ENCODE data around the gene LRP1B. TPM values are rescaled to one million over a fixed set of nuclear protein-coding genes. Genes with fewer than 3 reads are reported as not detected.

Gene LRP1B
- not detected for total RNA-seq

- POLR2A ChIA-PET, result no interaction called here
- CTCF ChIA-PET, result no interaction called here
These were observed at the start of gene LRP1B for GRCh38 chr2:142131010-142131669. TSS of gene LRP1B (minus strand) at chr2:142131016. CDS start at chr2:142130729, 287 bp downstream.

- POLR2A ChIA-PET, result no interaction called here
- CTCF ChIA-PET, result no interaction called here
These were observed 48.9 kb upstream of the LRP1B start for GRCh38 chr2:142179686-142180085.

- CTCF ChIA-PET, result no interaction called here
- POLR2A ChIA-PET, result no interaction called here
These were observed 47.8 kb upstream of the LRP1B start for GRCh38 chr2:142178604-142179003.

GRCh38 chr2:142176941-142177340, 46.1 kb upstream of the LRP1B start:
- ChIA-PET POLR2A (no interaction called here), CTCF (no interaction called here)

- POLR2A ChIA-PET, result no interaction called here
- CTCF ChIA-PET, result no interaction called here
These were observed 45.1 kb upstream of the LRP1B start for GRCh38 chr2:142175813-142176338.

- ChIA-PET CTCF (no interaction called here), POLR2A (no interaction called here)
These were observed 43.4 kb upstream of the LRP1B start for GRCh38 chr2:142174176-142174575.

- CTCF ChIA-PET, result interaction anchor here (0.6 kb wide), 1 partner anchor 22 kb away, joined by 3 read pairs; no protein-coding TSS in a partner anchor
- POLR2A ChIA-PET, result no interaction called here
These were observed 40.0 kb upstream of the LRP1B start for GRCh38 chr2:142170847-142171246.

GRCh38 chr2:142165790-142166189, 35.0 kb upstream of the LRP1B start:
- CTCF ChIA-PET, result no interaction called here
- POLR2A ChIA-PET, result no interaction called here

- ChIA-PET CTCF (no interaction called here), POLR2A (no interaction called here)
These were observed 22.8 kb upstream of the LRP1B start for GRCh38 chr2:142153601-142154000.

GRCh38 chr2:142150453-142150852, 19.6 kb upstream of the LRP1B start:
- POLR2A ChIA-PET, result no interaction called here
- CTCF ChIA-PET, result no interaction called here

- POLR2A ChIA-PET, result no interaction called here
These were observed 13.7 kb upstream of the LRP1B start for GRCh38 chr2:142144547-142144946.

GRCh38 chr2:142142595-142142994, 11.8 kb upstream of the LRP1B start:
- POLR2A ChIA-PET, result no interaction called here
- CTCF ChIA-PET, result no interaction called here

More at GRCh38 chr2:142144547-142144946, 13.7 kb upstream of the LRP1B start:
- CTCF ChIA-PET, result no interaction called here

GRCh38 chr2:142140434-142140845, 9.6 kb upstream of the LRP1B start:
- POLR2A ChIA-PET, result no interaction called here
- CTCF ChIA-PET, result no interaction called here

- CTCF ChIA-PET, result no interaction called here
- POLR2A ChIA-PET, result no interaction called here
These were observed 8.6 kb upstream of the LRP1B start for GRCh38 chr2:142139384-142139783.

- ChIA-PET POLR2A (no interaction called here), CTCF (no interaction called here)
These were observed 5.8 kb upstream of the LRP1B start for GRCh38 chr2:142136571-142136970.

GRCh38 chr2:142134911-142135310, 4.1 kb upstream of the LRP1B start:
- POLR2A ChIA-PET, result no interaction called here
- CTCF ChIA-PET, result no interaction called here

- POLR2A ChIA-PET, result no interaction called here
- CTCF ChIA-PET, result no interaction called here
These were observed 456 bp downstream of the LRP1B start for GRCh38 chr2:142130111-142131009.

GRCh38 chr2:142128105-142128504, 2.7 kb downstream of the LRP1B start:
- ChIA-PET CTCF (no interaction called here), POLR2A (no interaction called here)

GRCh38 chr2:142127248-142127647, 3.6 kb downstream of the LRP1B start:
- ChIA-PET CTCF (no interaction called here), POLR2A (no interaction called here)

- POLR2A ChIA-PET, result no interaction called here
- CTCF ChIA-PET, result no interaction called here
These were observed 6.1 kb downstream of the LRP1B start for GRCh38 chr2:142124706-142125105.

- ChIA-PET CTCF (no interaction called here), POLR2A (no interaction called here)
These were observed 11.5 kb downstream of the LRP1B start for GRCh38 chr2:142119347-142119746.
